GM23338 (cell line): ENCODE results near the gene ZFAND6. TPM values are rescaled to one million over a fixed set of nuclear protein-coding genes. Genes with fewer than 3 reads are reported as not detected.

Experiments used
- ATAC-seq: fragments of 200-7000 bp; cut with Tn5 transposase; 3 replicates; pipeline ENCODE4 v1.9.1; 2020
- DNase-seq: peaks from one replicate; pipeline ENCODE4 v3.0.0-alpha.2; 2015; ENCODE audit warnings: low spot score
- H2AFZ ChIP-seq: fragments of 200-600 bp; sonication (generic); 2 replicates; pipeline ENCODE4 v1.8.0; 2016; ENCODE audit warnings: antibody characterized with exemption, mild to moderate bottlenecking, moderate library complexity
- H3F3A ChIP-seq: fragments of 200-600 bp; sonication (generic); replicated peaks from 2 replicates; pipeline ENCODE4 v1.8.0; 2017; ENCODE audit warnings: antibody characterized with exemption, mixed run types, low read depth
- H3K27ac ChIP-seq: fragments of 200-600 bp; sonication (generic); 2 replicates; pipeline ENCODE4 v1.6.1; 2016; ENCODE audit warnings: low read depth
- H3K27me3 ChIP-seq: fragments of 200-600 bp; sonication (generic); 2 replicates; pipeline ENCODE4 v1.8.0; 2016; ENCODE audit warnings: mild to moderate bottlenecking, mixed run types, moderate library complexity; ENCODE audit not compliant: insufficient read depth
- H3K36me3 ChIP-seq: fragments of 200-600 bp; sonication (generic); 2 replicates; pipeline ENCODE4 v1.8.0; 2016; ENCODE audit warnings: mild to moderate bottlenecking; ENCODE audit not compliant: insufficient read depth
- H3K4me1 ChIP-seq: fragments of 200-600 bp; sonication (generic); 2 replicates; pipeline ENCODE4 v1.8.0; 2016; ENCODE audit warnings: mild to moderate bottlenecking, moderate library complexity; ENCODE audit not compliant: insufficient read depth
- H3K4me2 ChIP-seq: fragments of 200-600 bp; sonication (generic); 2 replicates; pipeline ENCODE4 v1.7.1; 2017; ENCODE audit warnings: mixed run types
- H3K4me3 ChIP-seq: fragments of 200-600 bp; sonication (generic); 2 replicates; pipeline ENCODE4 v1.6.1; 2016; ENCODE audit warnings: mixed run types
- H3K79me2 ChIP-seq: fragments of 200-600 bp; sonication (generic); replicated peaks from 2 replicates; pipeline ENCODE4 v1.8.0; 2017; ENCODE audit warnings: mild to moderate bottlenecking; ENCODE audit not compliant: insufficient read depth
- H3K9me2 ChIP-seq: fragments of 200-600 bp; sonication (generic); 2 replicates; pipeline ENCODE4 v1.8.0; 2017; ENCODE audit not compliant: insufficient read depth
- H4K20me1 ChIP-seq: fragments of 200-600 bp; sonication (generic); replicated peaks from 2 replicates; pipeline ENCODE4 v1.8.0; 2017; ENCODE audit warnings: mild to moderate bottlenecking; ENCODE audit not compliant: insufficient read depth
- H3K27ac Mint-ChIP-seq: 2 replicates; pipeline ENCODE4 v1.8.0; 2020; ENCODE audit warnings: inconsistent platforms, mild to moderate bottlenecking, moderate library complexity, mixed read lengths
- H3K27me3 Mint-ChIP-seq: 3 replicates; pipeline ENCODE4 v1.8.0; 2022; ENCODE audit warnings: low read depth, mild to moderate bottlenecking, moderate library complexity, mixed read lengths, inconsistent platforms; ENCODE audit not compliant: insufficient read depth, poor library complexity
- H3K36me3 Mint-ChIP-seq: 3 replicates; pipeline ENCODE4 v1.8.0; 2021; ENCODE audit warnings: low read depth, mild to moderate bottlenecking, inconsistent platforms, moderate library complexity, mixed read lengths
- H3K4me1 Mint-ChIP-seq: 3 replicates; pipeline ENCODE4 v1.8.0; 2020; ENCODE audit warnings: mild to moderate bottlenecking, inconsistent platforms, mixed read lengths
- H3K4me3 Mint-ChIP-seq: 3 replicates; pipeline ENCODE4 v1.8.0; 2021; ENCODE audit warnings: moderate library complexity, mild to moderate bottlenecking, inconsistent platforms, mixed read lengths
- H3K9me3 Mint-ChIP-seq: 3 replicates; pipeline ENCODE4 v1.8.0; 2020; ENCODE audit warnings: moderate library complexity, mild to moderate bottlenecking, inconsistent platforms, mixed read lengths
- CREB1 ChIP-seq: fragments of 250-450 bp; sonication (Bioruptor Pico); IDR thresholded peaks from 2 replicates; pipeline ENCODE4 v1.5.0; 2020; ENCODE audit warnings: low read depth, mild to moderate bottlenecking, moderate library complexity
- EZH2 ChIP-seq: fragments of 200-600 bp; sonication (generic); IDR thresholded peaks from one replicate; pipeline ENCODE4 v1.8.0; 2017; ENCODE audit warnings: antibody characterized with exemption, mild to moderate bottlenecking, low read depth; ENCODE audit not compliant: unreplicated experiment
- EZH2phosphoT487 ChIP-seq: fragments of 200-600 bp; sonication (generic); IDR thresholded peaks from one replicate; pipeline ENCODE4 v1.8.1; 2018; ENCODE audit warnings: antibody characterized with exemption; ENCODE audit not compliant: unreplicated experiment
- JUNB ChIP-seq: IDR thresholded peaks from one replicate; pipeline ENCODE4 v1.6.1; 2016; ENCODE audit warnings: antibody characterized with exemption; ENCODE audit not compliant: unreplicated experiment
- NANOG ChIP-seq: IDR thresholded peaks from 2 replicates; pipeline ENCODE4 v1.6.1; 2016; ENCODE audit warnings: antibody characterized with exemption, borderline replicate concordance
- POLR2AphosphoS5 ChIP-seq: IDR thresholded peaks from 2 replicates; pipeline ENCODE4 v1.6.1; 2016; ENCODE audit warnings: antibody characterized with exemption, low read depth
- STAT1 ChIP-seq: IDR thresholded peaks from one replicate; pipeline ENCODE4 v1.6.1; 2016; ENCODE audit warnings: antibody characterized with exemption; ENCODE audit not compliant: unreplicated experiment
- ZNF114 ChIP-seq: fragments of 250-450 bp; sonication (Bioruptor Pico); IDR thresholded peaks from 2 replicates; pipeline ENCODE4 v1.5.0; 2020; ENCODE audit warnings: mild to moderate bottlenecking, moderate library complexity
- ZNF331 ChIP-seq: fragments of 250-450 bp; sonication (Bioruptor Pico); IDR thresholded peaks from 2 replicates; pipeline ENCODE4 v1.5.0; 2020; ENCODE audit warnings: low read depth, mild to moderate bottlenecking, moderate library complexity
- polyA plus RNA-seq: library from polyadenylated mRNA; unstranded; fragments of >200 nt; fragmentation: Nextera tagmentation; extraction: Ambion mirVana; gene quantifications from 2 replicates; pipeline ENCODE4 v1.2.1, GENCODE V29; 2016
- total RNA-seq: library from RNA; depleted of rRNA; stranded (reverse); fragments of >200 nt; shearing (Covaris generic); gene quantifications from 2 replicates; pipeline ENCODE4 v1.2.3, GENCODE V29; 2014
- TF ChIP-seq, protein P1 (sequence below): IDR thresholded peaks from 2 replicates; pipeline ENCODE4 v1.6.1; 2016; ENCODE audit warnings: antibody characterized with exemption
- TF ChIP-seq, protein P2 (sequence below): IDR thresholded peaks from one replicate; pipeline ENCODE4 v1.6.1; 2018; ENCODE audit warnings: antibody characterized with exemption; ENCODE audit not compliant: unreplicated experiment
- TF ChIP-seq, protein P3 (sequence below): fragments of 250-450 bp; sonication (Bioruptor Pico); IDR thresholded peaks from 2 replicates; pipeline ENCODE4 v1.5.0; 2020; ENCODE audit warnings: mild to moderate bottlenecking, moderate library complexity
- TF ChIP-seq, protein P4 (sequence below), 2 experiments: fragments of 200-600 bp in 1 of 2; sonication (generic) in 1 of 2; conservative IDR thresholded peaks; 2 replicates each; pipeline versions ENCODE4 v1.5.1 to v1.6.1; 2016 to 2017; ENCODE audit warnings: antibody characterized with exemption in 2 of 2, low read depth in 2 of 2, mild to moderate bottlenecking in 2 of 2, moderate library complexity in 1 of 2

Gene ZFAND6
- total and polyA plus RNA-seq, 2 experiments from 2014 or later, result 205 to 292 TPM

DNA sequence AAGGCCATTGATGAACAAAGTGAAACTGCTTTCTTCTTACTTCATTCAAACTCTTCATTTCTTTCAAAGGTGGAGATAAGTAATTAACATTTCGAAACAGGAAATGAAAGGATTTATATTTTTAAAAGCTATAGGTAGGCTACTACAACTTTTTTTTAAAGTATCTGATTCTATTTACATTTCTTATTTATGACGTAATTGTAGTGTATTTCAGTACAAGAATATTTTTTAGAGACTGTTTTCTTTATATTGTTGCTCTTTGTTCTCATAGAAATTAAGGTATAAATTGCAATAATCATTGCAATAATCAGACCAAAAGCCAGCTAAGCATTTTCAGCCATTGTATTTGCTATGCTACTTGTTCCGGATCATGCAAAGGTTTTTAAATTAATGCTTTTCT, 13.7 kb downstream of the ZFAND6 start:
- no peaks in the 10 kb centered on the region for H3K9me2 ChIP-seq
- Mint-ChIP-seq H3K27me3 (no peaks in the 10 kb centered on the region), H3K9me3 (no peaks in the 10 kb centered on the region), H3K27ac (no peak overlapping the region), H3K4me1 (peaks cover 67% of the 10 kb centered on the region), H3K36me3 (peaks cover 2% of the 10 kb centered on the region; the same call in 1 of the 3 replicates), H3K4me3 (peak overlapping the region; percentile 7; the same call in 1 of the 3 replicates)
- no peaks in the 10 kb centered on the region for H3K27me3 ChIP-seq
- no peaks in the 10 kb centered on the region for H3F3A ChIP-seq
- H2AFZ ChIP-seq, result no peak overlapping the region
- no peak overlapping the region for H3K27ac ChIP-seq
- no peak overlapping the region; the same call in 1 of the 2 replicates for H3K4me2 ChIP-seq
- no peak for ATAC-seq
- no peak for DNase-seq
- H3K79me2 ChIP-seq, result peaks cover 98% of the 10 kb centered on the region
- no peak overlapping the region for H3K4me3 ChIP-seq
- TF ChIP-seq ZNF331 (CRISPR knock-in tag) (no peak), EZH2 (no peak), POLR2AphosphoS5 (no peak), JUNB (no peak), ZNF114 (CRISPR knock-in tag) (no peak), EZH2phosphoT487 (no peak), STAT1 (no peak), NANOG (no peak), CREB1 (CRISPR knock-in tag) (no peak)
- TF ChIP-seq, protein P1, sequence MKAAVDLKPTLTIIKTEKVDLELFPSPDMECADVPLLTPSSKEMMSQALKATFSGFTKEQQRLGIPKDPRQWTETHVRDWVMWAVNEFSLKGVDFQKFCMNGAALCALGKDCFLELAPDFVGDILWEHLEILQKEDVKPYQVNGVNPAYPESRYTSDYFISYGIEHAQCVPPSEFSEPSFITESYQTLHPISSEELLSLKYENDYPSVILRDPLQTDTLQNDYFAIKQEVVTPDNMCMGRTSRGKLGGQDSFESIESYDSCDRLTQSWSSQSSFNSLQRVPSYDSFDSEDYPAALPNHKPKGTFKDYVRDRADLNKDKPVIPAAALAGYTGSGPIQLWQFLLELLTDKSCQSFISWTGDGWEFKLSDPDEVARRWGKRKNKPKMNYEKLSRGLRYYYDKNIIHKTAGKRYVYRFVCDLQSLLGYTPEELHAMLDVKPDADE, result no peak
- TF ChIP-seq, protein P2, sequence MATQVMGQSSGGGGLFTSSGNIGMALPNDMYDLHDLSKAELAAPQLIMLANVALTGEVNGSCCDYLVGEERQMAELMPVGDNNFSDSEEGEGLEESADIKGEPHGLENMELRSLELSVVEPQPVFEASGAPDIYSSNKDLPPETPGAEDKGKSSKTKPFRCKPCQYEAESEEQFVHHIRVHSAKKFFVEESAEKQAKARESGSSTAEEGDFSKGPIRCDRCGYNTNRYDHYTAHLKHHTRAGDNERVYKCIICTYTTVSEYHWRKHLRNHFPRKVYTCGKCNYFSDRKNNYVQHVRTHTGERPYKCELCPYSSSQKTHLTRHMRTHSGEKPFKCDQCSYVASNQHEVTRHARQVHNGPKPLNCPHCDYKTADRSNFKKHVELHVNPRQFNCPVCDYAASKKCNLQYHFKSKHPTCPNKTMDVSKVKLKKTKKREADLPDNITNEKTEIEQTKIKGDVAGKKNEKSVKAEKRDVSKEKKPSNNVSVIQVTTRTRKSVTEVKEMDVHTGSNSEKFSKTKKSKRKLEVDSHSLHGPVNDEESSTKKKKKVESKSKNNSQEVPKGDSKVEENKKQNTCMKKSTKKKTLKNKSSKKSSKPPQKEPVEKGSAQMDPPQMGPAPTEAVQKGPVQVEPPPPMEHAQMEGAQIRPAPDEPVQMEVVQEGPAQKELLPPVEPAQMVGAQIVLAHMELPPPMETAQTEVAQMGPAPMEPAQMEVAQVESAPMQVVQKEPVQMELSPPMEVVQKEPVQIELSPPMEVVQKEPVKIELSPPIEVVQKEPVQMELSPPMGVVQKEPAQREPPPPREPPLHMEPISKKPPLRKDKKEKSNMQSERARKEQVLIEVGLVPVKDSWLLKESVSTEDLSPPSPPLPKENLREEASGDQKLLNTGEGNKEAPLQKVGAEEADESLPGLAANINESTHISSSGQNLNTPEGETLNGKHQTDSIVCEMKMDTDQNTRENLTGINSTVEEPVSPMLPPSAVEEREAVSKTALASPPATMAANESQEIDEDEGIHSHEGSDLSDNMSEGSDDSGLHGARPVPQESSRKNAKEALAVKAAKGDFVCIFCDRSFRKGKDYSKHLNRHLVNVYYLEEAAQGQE, result no peak
- TF ChIP-seq, protein P3, sequence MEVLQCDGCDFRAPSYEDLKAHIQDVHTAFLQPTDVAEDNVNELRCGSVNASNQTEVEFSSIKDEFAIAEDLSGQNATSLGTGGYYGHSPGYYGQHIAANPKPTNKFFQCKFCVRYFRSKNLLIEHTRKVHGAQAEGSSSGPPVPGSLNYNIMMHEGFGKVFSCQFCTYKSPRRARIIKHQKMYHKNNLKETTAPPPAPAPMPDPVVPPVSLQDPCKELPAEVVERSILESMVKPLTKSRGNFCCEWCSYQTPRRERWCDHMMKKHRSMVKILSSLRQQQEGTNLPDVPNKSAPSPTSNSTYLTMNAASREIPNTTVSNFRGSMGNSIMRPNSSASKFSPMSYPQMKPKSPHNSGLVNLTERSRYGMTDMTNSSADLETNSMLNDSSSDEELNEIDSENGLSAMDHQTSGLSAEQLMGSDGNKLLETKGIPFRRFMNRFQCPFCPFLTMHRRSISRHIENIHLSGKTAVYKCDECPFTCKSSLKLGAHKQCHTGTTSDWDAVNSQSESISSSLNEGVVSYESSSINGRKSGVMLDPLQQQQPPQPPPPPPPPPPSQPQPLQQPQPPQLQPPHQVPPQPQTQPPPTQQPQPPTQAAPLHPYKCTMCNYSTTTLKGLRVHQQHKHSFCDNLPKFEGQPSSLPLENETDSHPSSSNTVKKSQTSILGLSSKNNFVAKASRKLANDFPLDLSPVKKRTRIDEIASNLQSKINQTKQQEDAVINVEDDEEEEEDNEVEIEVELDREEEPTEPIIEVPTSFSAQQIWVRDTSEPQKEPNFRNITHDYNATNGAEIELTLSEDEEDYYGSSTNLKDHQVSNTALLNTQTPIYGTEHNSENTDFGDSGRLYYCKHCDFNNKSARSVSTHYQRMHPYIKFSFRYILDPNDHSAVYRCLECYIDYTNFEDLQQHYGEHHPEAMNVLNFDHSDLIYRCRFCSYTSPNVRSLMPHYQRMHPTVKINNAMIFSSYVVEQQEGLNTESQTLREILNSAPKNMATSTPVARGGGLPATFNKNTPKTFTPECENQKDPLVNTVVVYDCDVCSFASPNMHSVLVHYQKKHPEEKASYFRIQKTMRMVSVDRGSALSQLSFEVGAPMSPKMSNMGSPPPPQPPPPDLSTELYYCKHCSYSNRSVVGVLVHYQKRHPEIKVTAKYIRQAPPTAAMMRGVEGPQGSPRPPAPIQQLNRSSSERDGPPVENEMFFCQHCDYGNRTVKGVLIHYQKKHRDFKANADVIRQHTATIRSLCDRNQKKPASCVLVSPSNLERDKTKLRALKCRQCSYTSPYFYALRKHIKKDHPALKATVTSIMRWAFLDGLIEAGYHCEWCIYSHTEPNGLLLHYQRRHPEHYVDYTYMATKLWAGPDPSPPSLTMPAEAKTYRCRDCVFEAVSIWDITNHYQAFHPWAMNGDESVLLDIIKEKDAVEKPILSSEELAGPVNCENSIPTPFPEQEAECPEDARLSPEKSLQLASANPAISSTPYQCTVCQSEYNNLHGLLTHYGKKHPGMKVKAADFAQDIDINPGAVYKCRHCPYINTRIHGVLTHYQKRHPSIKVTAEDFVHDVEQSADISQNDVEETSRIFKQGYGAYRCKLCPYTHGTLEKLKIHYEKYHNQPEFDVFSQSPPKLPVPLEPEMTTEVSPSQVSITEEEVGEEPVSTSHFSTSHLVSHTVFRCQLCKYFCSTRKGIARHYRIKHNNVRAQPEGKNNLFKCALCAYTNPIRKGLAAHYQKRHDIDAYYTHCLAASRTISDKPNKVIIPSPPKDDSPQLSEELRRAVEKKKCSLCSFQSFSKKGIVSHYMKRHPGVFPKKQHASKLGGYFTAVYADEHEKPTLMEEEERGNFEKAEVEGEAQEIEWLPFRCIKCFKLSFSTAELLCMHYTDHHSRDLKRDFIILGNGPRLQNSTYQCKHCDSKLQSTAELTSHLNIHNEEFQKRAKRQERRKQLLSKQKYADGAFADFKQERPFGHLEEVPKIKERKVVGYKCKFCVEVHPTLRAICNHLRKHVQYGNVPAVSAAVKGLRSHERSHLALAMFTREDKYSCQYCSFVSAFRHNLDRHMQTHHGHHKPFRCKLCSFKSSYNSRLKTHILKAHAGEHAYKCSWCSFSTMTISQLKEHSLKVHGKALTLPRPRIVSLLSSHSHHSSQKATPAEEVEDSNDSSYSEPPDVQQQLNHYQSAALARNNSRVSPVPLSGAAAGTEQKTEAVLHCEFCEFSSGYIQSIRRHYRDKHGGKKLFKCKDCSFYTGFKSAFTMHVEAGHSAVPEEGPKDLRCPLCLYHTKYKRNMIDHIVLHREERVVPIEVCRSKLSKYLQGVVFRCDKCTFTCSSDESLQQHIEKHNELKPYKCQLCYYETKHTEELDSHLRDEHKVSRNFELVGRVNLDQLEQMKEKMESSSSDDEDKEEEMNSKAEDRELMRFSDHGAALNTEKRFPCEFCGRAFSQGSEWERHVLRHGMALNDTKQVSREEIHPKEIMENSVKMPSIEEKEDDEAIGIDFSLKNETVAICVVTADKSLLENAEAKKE (CRISPR knock-in tag), result no peak
- TF ChIP-seq, protein P4, sequence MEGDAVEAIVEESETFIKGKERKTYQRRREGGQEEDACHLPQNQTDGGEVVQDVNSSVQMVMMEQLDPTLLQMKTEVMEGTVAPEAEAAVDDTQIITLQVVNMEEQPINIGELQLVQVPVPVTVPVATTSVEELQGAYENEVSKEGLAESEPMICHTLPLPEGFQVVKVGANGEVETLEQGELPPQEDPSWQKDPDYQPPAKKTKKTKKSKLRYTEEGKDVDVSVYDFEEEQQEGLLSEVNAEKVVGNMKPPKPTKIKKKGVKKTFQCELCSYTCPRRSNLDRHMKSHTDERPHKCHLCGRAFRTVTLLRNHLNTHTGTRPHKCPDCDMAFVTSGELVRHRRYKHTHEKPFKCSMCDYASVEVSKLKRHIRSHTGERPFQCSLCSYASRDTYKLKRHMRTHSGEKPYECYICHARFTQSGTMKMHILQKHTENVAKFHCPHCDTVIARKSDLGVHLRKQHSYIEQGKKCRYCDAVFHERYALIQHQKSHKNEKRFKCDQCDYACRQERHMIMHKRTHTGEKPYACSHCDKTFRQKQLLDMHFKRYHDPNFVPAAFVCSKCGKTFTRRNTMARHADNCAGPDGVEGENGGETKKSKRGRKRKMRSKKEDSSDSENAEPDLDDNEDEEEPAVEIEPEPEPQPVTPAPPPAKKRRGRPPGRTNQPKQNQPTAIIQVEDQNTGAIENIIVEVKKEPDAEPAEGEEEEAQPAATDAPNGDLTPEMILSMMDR (conservative IDR thresholded peaks at IDR 0.05; ENCODE audit: low read depth in 2 of 2), result no peak
- peaks cover 68% of the 10 kb centered on the region for H3K4me1 ChIP-seq
- H3K36me3 ChIP-seq, result no peaks in the 10 kb centered on the region
- H4K20me1 ChIP-seq, result peaks cover 34% of the 10 kb centered on the region
